NCI-H82 treated with DMSO at 0.1 percent for 48 hours (cell line): ENCODE results near the gene CKMT1B.
"Not testable (repeated sequence)": the region's sequence is repeated elsewhere in the genome, so short reads cannot be mapped to it uniquely, and the experiment has no call there.

Experiments
- DNase-seq: peaks from one replicate; lab custom pipeline; 2025; ENCODE audit not compliant: unreplicated experiment; lab: John Stamatoyannopoulos, UW

CKMT1B gene

DNA sequence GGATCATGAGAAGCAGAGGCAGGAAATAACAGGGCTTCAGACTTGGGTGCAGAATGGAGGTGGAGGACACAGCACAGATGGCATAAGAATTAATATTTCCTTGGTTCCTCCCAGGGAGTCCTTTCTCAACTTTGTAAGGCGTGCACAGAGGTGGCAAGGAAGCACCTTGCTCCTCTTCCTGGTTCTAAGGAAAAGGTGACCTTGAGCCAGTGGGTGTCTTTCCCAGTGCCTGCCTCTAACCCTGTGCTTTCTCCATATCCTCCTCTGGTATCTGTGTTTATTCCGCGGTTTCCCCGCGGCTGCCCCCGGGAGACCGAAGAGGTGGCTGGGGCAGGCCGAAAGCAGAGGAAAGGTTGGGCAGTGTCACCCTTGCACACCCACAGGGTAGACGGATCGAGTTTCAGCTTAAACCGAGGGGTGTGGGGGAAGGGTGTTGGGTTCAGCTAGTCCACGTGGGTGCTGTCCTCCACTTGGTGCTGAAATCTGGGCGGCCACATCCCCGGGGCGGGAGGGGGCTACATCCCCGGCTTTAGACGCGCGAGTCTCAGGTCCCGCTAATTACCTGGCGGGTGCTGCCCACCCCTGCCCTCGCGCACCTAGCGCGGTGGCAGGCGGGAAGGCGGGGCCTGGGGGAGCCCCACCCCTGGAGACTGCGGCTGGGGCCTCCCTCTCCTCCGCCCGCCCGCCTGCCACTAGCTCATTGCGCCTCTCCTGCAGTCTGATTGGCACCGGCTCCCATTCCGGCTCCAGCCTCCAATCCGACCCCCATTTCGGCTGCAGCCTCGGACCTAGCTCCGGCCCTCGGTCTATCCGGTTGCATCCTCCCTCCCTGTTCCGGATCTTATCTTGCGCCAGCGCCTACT lies at the start of gene CKMT1B:
CKMT1B (plus strand) TSS at position 700 of the 863 bp plus-strand sequence. CDS start 192 bp downstream, outside the sequence.
- DNase-seq: not testable (repeated sequence)

DNA sequence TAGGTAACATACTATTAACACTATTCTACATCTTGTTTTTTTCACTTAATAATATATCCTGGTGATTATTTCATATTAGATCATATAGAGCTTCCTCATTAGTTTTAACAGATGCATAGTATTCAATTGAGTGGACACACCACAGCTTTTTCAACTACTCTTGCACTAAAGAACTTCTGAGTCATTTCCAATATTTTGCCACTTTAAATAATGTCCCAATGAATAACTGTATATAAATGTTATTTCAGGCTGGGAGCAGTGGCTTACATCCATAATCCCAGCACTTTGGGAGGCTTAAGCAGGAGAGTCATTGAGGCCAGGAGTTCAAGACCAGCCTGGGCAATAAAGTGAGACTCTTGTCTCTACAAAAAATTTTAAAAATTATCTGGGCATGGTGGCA lies 49.6 kb upstream of the CKMT1B start:
- DNase-seq: no peak

DNA sequence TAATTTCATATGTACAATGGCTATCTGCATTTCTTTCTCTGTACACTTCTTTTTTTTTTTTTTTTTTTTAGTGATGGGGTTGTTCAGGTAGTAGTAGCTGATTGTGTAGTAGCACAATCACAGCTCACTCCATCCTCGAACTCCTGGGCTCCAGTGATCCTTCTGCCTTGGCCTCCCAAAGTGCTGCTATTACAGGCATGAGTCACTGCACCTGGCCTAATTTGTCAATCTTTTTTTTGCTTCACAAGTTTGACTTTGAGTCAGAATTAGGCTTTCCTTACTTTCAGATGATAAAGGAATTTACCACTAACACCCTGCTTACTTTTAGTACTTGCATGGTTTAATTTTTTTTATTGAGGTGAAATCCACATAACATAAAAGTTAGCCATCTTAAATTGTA lies 48.4 kb upstream of the CKMT1B start:
- DNase-seq: no peak

DNA sequence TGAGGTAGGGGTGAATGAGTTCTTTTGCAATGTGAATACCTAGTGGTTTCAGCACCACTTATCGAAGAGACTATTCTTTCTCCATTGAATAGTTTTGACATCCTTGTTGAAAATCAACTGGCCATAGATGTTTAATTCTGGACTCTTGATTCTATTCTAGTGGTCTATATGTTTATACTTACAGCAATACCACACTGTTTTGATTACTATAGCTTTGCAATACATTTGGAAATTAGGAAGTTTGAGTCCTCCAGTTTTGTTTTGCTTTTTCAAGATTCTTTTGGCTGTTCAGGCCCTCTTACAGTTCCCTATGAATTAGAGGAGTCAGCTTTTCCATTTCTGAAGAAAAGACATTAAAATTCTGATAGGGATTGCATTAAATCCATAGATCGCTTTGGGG lies 46.3 kb upstream of the CKMT1B start:
- no peak for DNase-seq

DNA sequence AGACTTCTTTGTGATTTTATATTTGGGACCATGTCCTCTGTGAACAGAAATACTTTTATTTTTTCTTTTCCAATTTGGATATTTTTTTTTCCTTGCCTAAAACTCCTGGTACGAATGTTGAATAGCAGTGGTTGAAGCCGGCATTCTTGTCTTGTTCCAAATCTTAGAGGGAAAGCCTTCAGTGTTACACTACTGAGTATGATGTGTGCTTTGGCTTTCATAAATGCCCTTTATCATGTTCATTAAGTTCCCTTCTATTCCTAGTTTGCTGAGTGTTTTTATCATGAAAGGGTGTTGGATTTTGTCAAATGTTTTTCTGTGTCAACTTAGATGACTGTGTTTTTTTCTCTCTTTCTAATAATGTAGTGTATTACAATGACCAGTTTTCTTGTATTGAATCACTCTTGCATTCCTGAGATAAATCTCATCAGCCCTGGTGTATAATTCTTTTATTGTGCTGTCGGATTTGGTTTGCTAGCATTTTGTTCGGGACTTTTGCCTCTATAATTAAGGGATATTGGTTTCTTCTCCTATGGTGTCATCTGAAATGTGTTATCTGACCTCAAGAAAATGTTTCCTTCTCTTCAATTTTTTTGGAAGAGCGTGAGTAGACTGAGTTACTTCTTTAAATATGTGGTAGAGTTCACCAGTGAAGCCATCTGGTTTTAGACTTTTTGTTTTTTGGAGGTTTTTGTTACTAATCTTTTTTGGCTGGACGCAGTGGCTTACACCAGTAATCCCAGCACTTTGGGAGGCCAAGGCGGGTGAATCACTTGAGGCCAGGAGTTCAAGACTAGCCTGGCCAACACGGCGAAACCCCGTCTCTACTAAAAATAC lies 43.1 kb upstream of the CKMT1B start:
- no peak for DNase-seq

DNA sequence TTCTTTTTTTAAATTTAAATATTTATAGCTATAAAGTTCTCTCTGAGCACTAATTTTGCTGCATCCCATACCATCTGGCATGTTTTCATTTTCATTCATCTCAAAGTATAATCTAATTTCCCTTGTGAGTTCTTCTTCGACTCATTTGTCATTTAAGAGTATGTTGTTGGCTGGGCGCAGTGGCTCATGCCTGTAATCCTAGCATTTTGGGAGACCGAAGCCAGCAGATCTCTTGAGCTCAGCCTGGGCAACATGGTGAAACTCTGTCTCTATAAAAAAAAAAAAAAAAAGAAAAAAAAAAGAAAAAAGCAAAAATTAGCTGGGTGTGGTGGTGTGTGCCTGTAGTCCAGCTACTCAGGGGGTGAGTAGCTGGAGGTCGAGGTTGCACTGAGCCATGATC lies 41.6 kb upstream of the CKMT1B start:
- no peak for DNase-seq

DNA sequence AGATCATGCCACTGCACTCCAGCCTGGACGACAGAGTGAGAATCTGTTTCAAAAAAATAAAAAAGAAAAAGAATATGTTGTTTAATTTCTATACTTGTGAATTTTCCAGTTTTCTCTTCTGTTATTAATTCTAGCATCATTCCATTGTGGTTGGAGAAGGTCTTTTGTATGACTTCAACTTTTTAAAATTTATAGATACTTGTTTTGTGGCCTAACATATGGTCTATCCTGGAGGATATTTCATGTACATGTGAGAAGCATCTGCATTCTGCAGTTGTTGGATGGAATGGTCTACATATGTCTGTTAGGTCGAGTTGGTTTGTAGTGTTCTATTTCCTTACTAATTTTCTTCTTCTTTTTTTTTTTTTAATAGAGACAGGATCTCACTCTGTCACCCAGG lies 40.8 kb upstream of the CKMT1B start:
- no peak for DNase-seq

DNA sequence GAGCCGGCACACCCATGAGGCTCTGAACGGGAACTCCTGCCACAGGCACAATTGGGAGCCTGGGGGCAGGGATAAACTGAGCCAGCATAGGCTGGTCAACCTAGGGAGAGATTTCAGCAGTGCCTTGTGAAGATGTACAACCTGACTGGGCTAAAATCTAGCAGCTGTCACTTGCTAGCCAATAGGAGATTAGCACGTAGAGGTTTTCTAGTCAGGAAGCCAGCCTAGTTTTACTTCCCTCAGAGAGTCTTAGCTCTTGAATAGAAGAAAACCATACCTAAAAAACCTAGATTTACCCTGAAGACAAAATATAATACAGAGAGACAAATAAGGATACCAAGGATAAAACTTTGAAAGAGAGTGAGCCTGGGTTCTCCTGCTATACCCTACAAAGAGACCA lies 31.1 kb upstream of the CKMT1B start:
- not testable (repeated sequence) for DNase-seq

DNA sequence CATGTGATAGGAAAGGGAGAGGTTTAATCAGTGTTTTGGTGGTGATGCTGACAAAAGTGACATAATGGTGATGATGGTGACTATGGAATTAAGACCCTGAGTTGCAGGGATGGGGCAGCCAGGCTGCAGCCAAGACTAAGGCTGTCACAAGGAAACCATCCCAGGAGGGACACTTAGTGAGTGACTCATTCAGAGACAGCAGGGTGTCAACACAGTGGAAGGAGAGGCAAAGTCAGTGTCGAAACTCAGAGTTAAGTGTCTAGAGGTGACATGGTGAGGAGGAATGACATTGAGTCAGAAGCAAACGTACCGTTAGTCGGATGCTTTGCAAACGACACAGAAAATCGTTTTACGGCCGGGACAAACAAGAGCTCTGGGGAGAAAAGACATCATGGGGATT lies 30.0 kb upstream of the CKMT1B start:
- DNase-seq: not testable (repeated sequence)

DNA sequence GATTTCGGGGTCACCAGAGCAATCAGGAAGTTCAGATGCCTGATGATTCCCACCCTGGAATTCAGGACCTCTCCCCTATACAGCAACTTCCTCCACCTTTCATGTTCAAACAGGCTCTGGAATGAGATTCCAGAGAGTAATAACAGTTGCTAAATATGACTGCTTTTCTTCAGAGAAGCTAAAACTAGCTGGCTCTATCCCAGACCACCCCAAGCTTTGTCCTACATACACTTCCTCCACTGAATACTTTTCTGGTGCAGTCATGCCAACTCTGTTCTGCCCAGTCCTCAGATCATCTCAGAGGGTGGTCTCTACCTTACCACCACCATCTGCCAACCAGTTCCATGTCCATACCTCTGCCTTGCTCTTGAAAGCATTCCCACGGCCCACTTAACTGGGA lies 27.2 kb upstream of the CKMT1B start:
- DNase-seq: not testable (repeated sequence)

DNA sequence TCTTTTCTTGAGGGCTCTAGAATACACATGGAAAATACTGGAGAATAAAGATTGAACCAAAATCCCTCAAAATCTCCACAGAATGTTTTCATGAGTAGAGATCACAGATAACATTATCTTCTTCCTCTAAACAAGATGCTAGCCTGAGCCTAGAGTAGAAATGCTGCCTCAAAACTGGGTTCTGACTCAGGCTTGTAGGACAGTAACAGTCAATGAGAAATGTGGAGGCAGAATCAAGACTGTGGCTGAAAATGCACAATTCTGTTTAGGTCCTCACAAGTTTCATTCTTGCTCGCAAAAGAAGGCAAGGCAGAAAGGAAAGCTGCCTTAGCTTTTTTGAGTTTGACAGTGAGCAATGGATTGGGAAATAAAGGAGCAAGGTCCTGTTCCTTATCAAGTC lies 19.2 kb upstream of the CKMT1B start:
- DNase-seq: not testable (repeated sequence)

DNA sequence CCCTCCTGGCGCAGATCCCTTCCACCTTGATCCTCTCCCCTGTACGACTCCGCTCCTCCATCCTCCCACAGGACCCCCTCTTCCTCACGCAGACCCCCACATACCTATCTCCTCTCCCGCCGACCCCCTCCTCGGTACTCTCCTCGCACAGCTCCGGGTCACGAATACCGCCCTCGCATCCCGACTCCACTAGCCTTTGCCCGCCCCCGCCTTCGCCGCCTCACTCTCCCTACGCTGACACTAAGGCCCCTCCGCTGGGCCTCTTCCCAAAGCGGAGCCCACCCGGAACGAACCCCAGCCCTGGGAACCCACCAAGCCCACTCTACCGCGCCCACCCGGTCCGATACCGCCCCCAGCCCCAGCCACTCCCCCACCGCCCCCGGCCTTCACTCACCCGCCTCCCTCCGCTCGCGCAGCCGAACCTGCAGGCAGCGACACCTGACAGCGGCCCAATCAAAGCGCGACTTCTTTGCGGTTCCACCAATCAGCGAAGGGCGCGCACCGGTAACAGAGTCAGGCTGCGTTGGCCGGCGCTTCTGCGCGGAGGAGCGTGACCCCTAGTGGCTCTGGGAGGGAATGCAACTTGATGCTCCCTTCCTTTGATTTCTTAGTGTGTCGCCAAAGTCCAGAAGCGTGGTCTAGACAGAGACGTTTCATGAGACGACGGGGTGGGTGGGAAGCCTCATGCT lies 3.9 kb upstream of the CKMT1B start, which contains the start of gene PPIP5K1:
PPIP5K1 (minus strand) TSS at position 431 of the 689 bp plus-strand sequence. CDS start 5,704 bp downstream, outside the sequence.
- not testable (repeated sequence) for DNase-seq

DNA sequence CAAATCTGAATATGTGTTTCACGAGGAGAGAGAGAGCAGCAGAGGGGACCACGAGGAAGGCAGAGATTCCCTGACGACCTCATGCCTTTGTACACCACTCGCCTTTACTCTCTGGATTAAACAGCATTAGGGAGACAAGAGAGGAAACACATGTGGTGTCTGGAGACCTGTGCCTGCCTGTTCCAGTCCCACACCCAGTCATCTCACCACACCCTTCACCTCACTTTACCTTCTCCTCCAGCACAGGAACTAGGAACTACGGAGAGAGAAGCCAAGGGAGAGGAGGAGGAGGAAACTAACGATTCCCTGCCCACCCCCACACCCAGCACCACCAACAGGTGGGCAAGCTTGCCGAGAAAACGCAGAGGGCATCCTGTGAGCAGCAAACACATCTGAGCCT lies 986 bp upstream of the CKMT1B start:
- not testable (repeated sequence) for DNase-seq

DNA sequence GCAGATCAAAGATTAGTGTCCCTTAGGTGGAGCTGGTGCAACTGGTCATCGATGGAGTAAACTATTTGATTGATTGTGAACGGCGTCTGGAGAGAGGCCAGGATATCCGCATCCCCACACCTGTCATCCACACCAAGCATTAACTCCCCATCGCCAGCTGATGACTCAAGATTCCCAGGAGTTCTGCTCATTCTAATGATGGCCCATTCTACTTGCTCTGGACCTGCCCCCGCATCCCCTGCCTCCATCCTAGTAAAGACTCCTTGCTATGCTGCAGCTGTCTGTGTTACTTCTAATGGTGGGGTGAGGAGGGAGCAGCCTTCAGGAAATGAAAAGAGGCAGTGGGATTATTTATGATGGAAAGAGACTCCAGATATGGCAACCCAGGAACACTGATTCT lies 5.3 kb downstream of the CKMT1B start:
- DNase-seq: not testable (repeated sequence)

DNA sequence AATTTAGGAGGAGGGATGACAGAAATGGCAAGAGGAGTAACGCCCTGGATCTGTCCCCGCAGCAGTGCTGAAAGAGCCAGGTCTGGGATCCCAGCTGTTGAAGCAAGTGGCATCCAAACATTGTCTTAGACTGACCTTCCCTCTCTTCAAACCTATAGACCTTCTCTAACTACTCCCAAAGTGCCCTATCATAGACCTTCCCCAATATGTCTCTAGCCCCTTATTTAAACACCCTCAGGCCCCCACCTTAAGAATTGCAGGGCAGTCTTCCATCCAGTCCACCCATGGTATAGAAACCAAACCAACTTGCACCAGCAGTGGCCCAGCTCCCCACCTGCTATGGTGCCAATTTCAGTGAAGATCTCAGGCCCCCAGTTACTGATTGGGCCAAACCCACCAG lies 6.4 kb downstream of the CKMT1B start:
- DNase-seq: not testable (repeated sequence)

DNA sequence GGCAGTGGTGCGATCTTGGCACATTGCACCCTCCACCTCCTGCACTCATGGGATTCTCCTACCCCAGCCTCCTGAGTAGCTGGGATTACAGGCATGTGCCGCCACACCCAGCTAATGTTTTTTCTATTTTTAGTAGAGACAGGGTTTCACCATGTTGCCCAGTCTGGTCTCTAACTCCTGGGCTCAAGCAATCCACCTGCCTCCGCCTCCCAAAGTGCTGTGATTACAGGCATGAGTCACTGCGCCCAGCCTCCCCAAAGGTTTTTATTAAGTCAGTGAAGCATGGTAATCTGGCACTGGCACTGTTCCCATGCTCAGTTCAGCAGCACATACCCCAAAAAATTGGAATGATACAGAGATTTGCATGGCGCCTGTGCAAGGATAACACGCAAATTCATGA lies 8.4 kb downstream of the CKMT1B start:
- DNase-seq: not testable (repeated sequence)

DNA sequence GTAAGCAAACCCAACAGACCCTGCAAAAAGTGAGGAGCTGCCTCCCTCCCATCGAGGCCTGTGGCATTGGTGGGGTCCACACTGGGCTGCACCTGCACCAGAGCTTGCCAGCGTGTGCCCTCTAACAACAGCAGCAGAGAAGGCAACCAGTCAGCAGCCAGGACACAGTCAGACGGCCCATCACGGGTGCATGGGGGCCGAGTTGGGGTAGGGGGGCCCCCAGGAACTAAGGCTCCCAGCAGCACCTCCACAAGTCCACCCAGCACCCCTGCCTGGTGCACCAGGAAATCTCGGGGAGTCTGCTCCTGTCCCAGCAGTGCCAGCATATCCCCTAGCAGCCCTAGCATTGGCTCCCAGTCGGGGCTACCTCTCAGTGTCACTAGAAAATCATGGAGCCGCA lies 23.9 kb downstream of the CKMT1B start:
- not testable (repeated sequence) for DNase-seq

DNA sequence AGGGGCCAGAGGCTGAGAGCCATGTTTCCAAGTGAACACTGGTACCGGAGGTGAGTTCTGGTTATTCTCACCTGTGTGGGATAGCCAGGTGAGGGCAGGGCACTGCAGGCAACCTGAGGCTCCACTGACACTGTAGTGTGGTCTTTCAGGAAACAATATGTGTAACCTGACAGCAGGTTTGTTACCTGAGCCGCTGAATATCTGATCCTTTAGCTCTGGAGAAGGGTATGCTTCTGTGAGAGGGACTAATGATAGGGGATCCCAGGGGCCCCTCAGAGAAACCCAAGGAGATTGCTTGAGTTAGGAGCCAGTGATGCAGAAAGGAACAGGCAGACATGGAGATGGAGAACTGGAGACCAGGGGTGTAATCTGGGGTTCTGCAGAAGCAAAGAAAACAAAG lies 24.9 kb downstream of the CKMT1B start, which contains the start of gene STRC:
STRC (minus strand) TSS at position 101 of the 400 bp plus-strand sequence; CDS start at position 23, 78 bp downstream.
- not testable (repeated sequence) for DNase-seq

DNA sequence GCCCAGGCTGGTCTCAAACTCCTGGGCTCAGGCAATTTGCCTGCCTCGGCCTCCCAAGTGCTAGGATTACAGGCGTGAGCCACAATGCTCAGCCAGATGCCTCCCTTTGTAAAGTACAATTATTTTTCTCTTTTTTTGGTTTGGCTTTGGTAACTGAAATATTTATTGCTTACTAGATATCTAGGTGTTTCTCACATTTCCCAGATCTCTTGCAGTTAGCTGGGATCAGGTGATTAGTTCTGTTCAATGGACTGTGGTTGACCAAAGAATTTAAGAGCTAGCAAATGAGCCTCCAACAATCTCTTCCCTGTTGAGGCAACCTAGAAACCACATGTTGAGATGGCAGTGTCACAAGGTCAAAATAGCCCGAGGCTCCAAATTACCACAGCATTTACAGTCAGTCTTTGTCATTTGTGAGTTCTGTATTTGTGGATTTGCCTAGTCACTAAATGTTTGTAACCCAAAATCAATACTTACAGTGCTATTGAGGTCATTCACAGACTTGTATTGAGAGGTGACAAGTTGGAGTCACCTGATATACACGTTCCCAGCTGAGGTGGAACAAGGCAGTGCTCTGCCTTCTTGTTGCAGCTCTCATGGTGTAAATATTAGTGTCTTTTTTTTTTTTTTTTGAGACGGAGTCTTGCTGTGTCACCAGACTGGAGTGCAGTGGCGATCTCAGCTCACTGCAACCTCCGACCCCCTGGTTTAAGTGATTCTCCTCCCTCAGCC lies 28.4 kb downstream of the CKMT1B start:
- not testable (repeated sequence) for DNase-seq

DNA sequence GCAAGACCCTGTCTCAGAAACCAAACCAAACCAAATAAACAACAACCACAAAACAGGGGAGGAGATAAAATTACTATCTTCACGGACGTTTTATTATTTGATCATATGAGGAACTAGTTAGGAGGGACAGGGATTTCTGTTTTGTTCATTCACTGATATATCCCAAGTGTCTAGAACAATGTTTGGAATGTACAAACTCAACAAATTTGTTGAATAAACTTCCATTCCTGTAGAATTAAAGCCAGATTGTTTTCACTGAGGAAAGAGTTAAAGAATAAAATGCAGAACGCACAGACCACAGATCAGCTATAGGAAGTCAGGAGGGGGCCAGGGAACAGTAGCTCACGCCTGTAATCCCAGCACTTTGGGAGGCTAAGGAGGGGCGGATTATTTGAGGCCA lies 31.3 kb downstream of the CKMT1B start:
- DNase-seq: no peak
